Endothelial cell of umbilical vein (primary cell): Measurements from ENCODE around the gene MPST. TPM values are rescaled to one million over a fixed set of nuclear protein-coding genes. Genes with fewer than 3 reads are reported as not detected.
"Not testable (repeated sequence)": the region's sequence is repeated elsewhere in the genome, so short reads cannot be mapped to it uniquely, and the experiment has no call there.

ENCODE experiments used
- BruUV-seq: library from RNA; stranded (reverse); fragments of 400-500 nt; replicated peaks from 2 replicates; lab custom pipeline; 2021; lab: Mats Ljungman, UMichigan
- CTCF ChIA-PET: fragments of 300-600, 350-600 bp; sonication (Branson Sonifier 250); formaldehyde crosslinking; loops from one replicate; lab custom pipeline; 2021; ENCODE audit warnings: antibody characterized with exemption, inconsistent platforms; lab: Charles Lee
- POLR2A ChIA-PET: fragments of 300-600, 350-600 bp; sonication (Branson Sonifier 250); formaldehyde crosslinking; loops from one replicate; lab custom pipeline; 2021; ENCODE audit warnings: antibody characterized with exemption, inconsistent platforms; lab: Charles Lee
- DNase-seq: peaks from one replicate; pipeline ENCODE4 v3.0.0-alpha.2; 2011; ENCODE audit warnings: low read depth, low spot score
- FAIRE-seq: peaks from 2 replicates; lab custom pipeline; 2011; peaks lifted over from hg19 to GRCh38; lab: Jason Lieb, UNC
- H2AFZ ChIP-seq: 2 replicates; pipeline ENCODE4 v1.6.0; 2012; ENCODE audit warnings: low read depth, low read length, control low read depth, inconsistent platforms
- H3K27ac ChIP-seq: 2 replicates; pipeline ENCODE4 v1.5.1; 2011; ENCODE audit warnings: low read depth, mild to moderate bottlenecking, control low read depth, low read length, moderate library complexity; ENCODE audit not compliant: insufficient read depth
- H3K27me3 ChIP-seq, 2 experiments: 2 replicates each; pipeline versions ENCODE4 v1.6.0 to v1.6.1; 2011; ENCODE audit warnings: low read length in 2 of 2, mixed read lengths in 1 of 2; ENCODE audit not compliant: control insufficient read depth in 2 of 2, insufficient read depth in 2 of 2
- H3K36me3 ChIP-seq, 2 experiments: 2 replicates in 1 of 2; 3 replicates in 1 of 2; pipeline ENCODE4 v1.5.1; 2011; ENCODE audit warnings: low read length in 2 of 2, mild to moderate bottlenecking in 1 of 2, moderate library complexity in 1 of 2; ENCODE audit not compliant: control insufficient read depth in 2 of 2, insufficient read depth in 2 of 2; ENCODE audit errors: extremely low read depth in 1 of 2
- H3K4me1 ChIP-seq: 3 replicates; pipeline ENCODE4 v1.5.1; 2011; ENCODE audit warnings: mild to moderate bottlenecking, low read length; ENCODE audit not compliant: control insufficient read depth, insufficient read depth; ENCODE audit errors: extremely low read depth
- H3K4me2 ChIP-seq: 2 replicates; pipeline ENCODE4 v1.6.1; 2011; ENCODE audit warnings: low read length, control low read depth, mixed read lengths; ENCODE audit not compliant: insufficient read depth
- H3K4me3 ChIP-seq, 3 experiments: fragments of 200-600 bp in 1 of 3; sonication (generic), shearing (Covaris generic) in 1 of 3; replicated peaks in 1 of 3; 2 replicates each; pipeline ENCODE4 v1.5.1; 2011 to 2016; ENCODE audit warnings: control low read depth in 3 of 3, low read length in 3 of 3, mild to moderate bottlenecking in 2 of 3, inconsistent platforms in 1 of 3, low read depth in 1 of 3, moderate library complexity in 1 of 3; ENCODE audit not compliant: insufficient read depth in 1 of 3
- H3K79me2 ChIP-seq: 2 replicates; pipeline ENCODE4 v1.6.0; 2012; ENCODE audit warnings: low read length, inconsistent platforms; ENCODE audit not compliant: control insufficient read depth, insufficient read depth
- H3K9ac ChIP-seq: replicated peaks from 2 replicates; pipeline ENCODE3; 2011; ENCODE audit warnings: low read length, control low read depth; ENCODE audit not compliant: insufficient read depth; ENCODE audit errors: extremely low read depth
- H3K9me1 ChIP-seq: replicated peaks from 3 replicates; pipeline ENCODE4 v1.6.0; 2011; ENCODE audit warnings: mild to moderate bottlenecking, low read length; ENCODE audit not compliant: control insufficient read depth, insufficient read depth; ENCODE audit errors: extremely low read depth
- H3K9me3 ChIP-seq: replicated peaks from 2 replicates; pipeline ENCODE4 v1.5.1; 2012; ENCODE audit warnings: low read length, inconsistent platforms; ENCODE audit not compliant: control insufficient read depth, insufficient read depth
- H4K20me1 ChIP-seq: replicated peaks from 2 replicates; pipeline ENCODE3; 2011; ENCODE audit warnings: mild to moderate bottlenecking, low read length; ENCODE audit not compliant: control insufficient read depth, insufficient read depth; ENCODE audit errors: extremely low read depth
- EZH2 ChIP-seq: IDR thresholded peaks from 2 replicates; pipeline ENCODE4 v1.6.1; 2012; ENCODE audit warnings: borderline replicate concordance, low read depth, mild to moderate bottlenecking, moderate library complexity, low read length, inconsistent platforms; ENCODE audit not compliant: severe bottlenecking
- FOS ChIP-seq: IDR thresholded peaks from 2 replicates; pipeline ENCODE4 v1.6.1; 2011; ENCODE audit warnings: mild to moderate bottlenecking, low read length, moderate library complexity, borderline replicate concordance; ENCODE audit not compliant: insufficient read depth
- GATA2 ChIP-seq: IDR thresholded peaks from 2 replicates; pipeline ENCODE4 v1.7.0; 2011; ENCODE audit warnings: low read depth, mild to moderate bottlenecking, moderate library complexity, mixed read lengths, low read length; ENCODE audit not compliant: insufficient read length, insufficient read depth
- JUN ChIP-seq: IDR thresholded peaks from 2 replicates; pipeline ENCODE4 v1.6.1; 2011; ENCODE audit warnings: borderline replicate concordance, low read depth; ENCODE audit not compliant: insufficient read length, insufficient read depth
- MYC ChIP-seq: IDR thresholded peaks from one replicate; pipeline ENCODE4 v1.6.1; 2011; ENCODE audit warnings: mild to moderate bottlenecking, low read depth, low read length
- POLR2A ChIP-seq: IDR thresholded peaks from 2 replicates; pipeline ENCODE4 v1.6.1; 2012; ENCODE audit warnings: low read depth, mild to moderate bottlenecking, control low read depth, low read length
- POLR2AphosphoS5 ChIP-seq: IDR thresholded peaks from 2 replicates; pipeline ENCODE4 v1.6.1; 2012; ENCODE audit warnings: low read depth, mild to moderate bottlenecking, control low read depth, low read length, moderate library complexity; ENCODE audit not compliant: insufficient read depth
- dilution Hi-C: fragments of 300-500 bp; cut with MboI; formaldehyde crosslinking; loops from one replicate; pipeline ENCODE4 v1.15.0; 2019; ENCODE audit warnings: low sequenced_read_pairs; ENCODE audit not compliant: extremely low pct_ligation_motif_present
- intact Hi-C: fragments of 100-400 bp; cut with micrococcal nuclease; formaldehyde crosslinking; loops from one replicate; pipeline ENCODE4 v1.10.0; 2022
- polyA plus RNA-seq, 4 experiments: library from polyadenylated mRNA; depleted of rRNA in 3 of 4; stranded (reverse) in 3 of 4; unstranded in 1 of 4; fragments of >200 nt; gene quantifications; 2 replicates each; pipeline versions ENCODE4 v1.2.1 to v1.2.3, GENCODE V29; 2011 to 2012; ENCODE audit warnings: missing spikeins in 1 of 4
- total RNA-seq: library from RNA; stranded (reverse); gene quantifications from 2 replicates; pipeline ENCODE4 v1.2.3, GENCODE V29; 2021
- TF ChIP-seq, protein P1 (sequence below): IDR thresholded peaks from 2 replicates; pipeline ENCODE4 v1.6.1; 2011; ENCODE audit not compliant: insufficient read depth, insufficient read length
- TF ChIP-seq, protein P2 (sequence below), 2 donors: IDR thresholded peaks; 1 replicate in 1 of 2; 2 replicates in 1 of 2; pipeline ENCODE4 v1.5.1; 2011; ENCODE audit warnings: low read length in 2 of 2, mild to moderate bottlenecking in 2 of 2, moderate library complexity in 2 of 2, control low read depth in 1 of 2, inconsistent platforms in 1 of 2, low read depth in 1 of 2; ENCODE audit not compliant: insufficient read depth in 1 of 2; ENCODE audit errors: extremely low read depth in 1 of 2

MPST gene
- total and polyA plus RNA-seq, 2 donors (not counting 3 experiments of a cell fraction or from before 2014, with no cell fraction given) = 93.2 to 124 TPM

DNA sequence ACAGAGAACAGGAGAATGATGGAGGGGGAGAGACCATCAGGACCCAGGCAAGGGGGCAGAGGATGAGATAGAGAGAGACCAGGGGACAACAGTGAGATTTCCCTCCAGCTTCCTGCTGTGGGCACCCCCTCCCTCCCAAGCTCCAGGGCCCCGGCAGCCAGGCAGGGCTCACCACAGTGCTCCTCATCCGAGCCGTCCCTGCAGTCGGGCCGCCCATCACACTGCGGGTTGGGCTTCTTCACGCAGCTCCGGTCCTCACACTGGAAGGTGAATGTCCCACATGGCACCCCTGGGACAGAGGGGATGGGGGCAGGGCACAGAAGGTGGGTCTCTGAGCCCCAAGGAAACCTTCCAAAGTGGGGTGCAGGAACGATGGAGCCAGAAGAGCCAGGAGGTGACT, 51.2 kb downstream of the MPST start:
- H3K4me3 ChIP-seq = no peak overlapping the region
- ChIA-PET CTCF (interaction anchor here (1.4 kb wide), 1 partner anchor 19 kb away, joined by 3 read pairs; no protein-coding TSS in a partner anchor), POLR2A (no interaction called here)
- dilution Hi-C loops = no loop called here
- H3K4me2 ChIP-seq = no peak overlapping the region
- no peak overlapping the region for H3K27ac ChIP-seq
- DNase-seq (no peak), FAIRE-seq (no peak)
- H3K9me1 ChIP-seq = no peaks in the 10 kb centered on the region
- no peak overlapping the region for H3K9ac ChIP-seq
- no peak for TF ChIP-seq MYC
- no peak for TF ChIP-seq JUN
- no peak for TF ChIP-seq GATA2
- no peak for TF ChIP-seq FOS
- TF ChIP-seq, protein P1, sequence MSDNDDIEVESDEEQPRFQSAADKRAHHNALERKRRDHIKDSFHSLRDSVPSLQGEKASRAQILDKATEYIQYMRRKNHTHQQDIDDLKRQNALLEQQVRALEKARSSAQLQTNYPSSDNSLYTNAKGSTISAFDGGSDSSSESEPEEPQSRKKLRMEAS = no peak
- TF ChIP-seq, protein P2, sequence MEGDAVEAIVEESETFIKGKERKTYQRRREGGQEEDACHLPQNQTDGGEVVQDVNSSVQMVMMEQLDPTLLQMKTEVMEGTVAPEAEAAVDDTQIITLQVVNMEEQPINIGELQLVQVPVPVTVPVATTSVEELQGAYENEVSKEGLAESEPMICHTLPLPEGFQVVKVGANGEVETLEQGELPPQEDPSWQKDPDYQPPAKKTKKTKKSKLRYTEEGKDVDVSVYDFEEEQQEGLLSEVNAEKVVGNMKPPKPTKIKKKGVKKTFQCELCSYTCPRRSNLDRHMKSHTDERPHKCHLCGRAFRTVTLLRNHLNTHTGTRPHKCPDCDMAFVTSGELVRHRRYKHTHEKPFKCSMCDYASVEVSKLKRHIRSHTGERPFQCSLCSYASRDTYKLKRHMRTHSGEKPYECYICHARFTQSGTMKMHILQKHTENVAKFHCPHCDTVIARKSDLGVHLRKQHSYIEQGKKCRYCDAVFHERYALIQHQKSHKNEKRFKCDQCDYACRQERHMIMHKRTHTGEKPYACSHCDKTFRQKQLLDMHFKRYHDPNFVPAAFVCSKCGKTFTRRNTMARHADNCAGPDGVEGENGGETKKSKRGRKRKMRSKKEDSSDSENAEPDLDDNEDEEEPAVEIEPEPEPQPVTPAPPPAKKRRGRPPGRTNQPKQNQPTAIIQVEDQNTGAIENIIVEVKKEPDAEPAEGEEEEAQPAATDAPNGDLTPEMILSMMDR (IDR thresholded peaks at IDR 0.05; ENCODE audit: extremely low read depth in 1 of 2, insufficient read depth in 1 of 2, low read depth in 1 of 2, low read length in 2 of 2) = no peak
- no peak for TF ChIP-seq POLR2AphosphoS5
- no peak for TF ChIP-seq EZH2
- no peak for TF ChIP-seq POLR2A
- H3K27me3 ChIP-seq = peaks cover 14 to 15% of the 10 kb centered on the region in 2 experiments
- no peaks in the 10 kb centered on the region for H3K79me2 ChIP-seq
- intact Hi-C loops = no loop called here
- no peak overlapping the region for H2AFZ ChIP-seq
- no TSS peak for BruUV-seq
- H3K36me3 ChIP-seq = no peaks in the 10 kb centered on the region
- no peaks in the 10 kb centered on the region for H3K4me1 ChIP-seq
- no peaks in the 10 kb centered on the region for H4K20me1 ChIP-seq
- no peaks in the 10 kb centered on the region for H3K9me3 ChIP-seq

- H2AFZ ChIP-seq, H3K4me2 ChIP-seq, H3K4me1 ChIP-seq, POLR2A ChIA-PET, dilution Hi-C loops, BruUV-seq, H3K9ac ChIP-seq, H3K9me3 ChIP-seq, intact Hi-C loops, FAIRE-seq, H3K36me3 ChIP-seq, DNase-seq, H3K9me1 ChIP-seq, CTCF ChIA-PET, H4K20me1 ChIP-seq, H3K27ac ChIP-seq, H3K4me3 ChIP-seq, H3K79me2 ChIP-seq: not testable (repeated sequence)
- H3K27me3 ChIP-seq = peaks cover 15 to 17% of the 10 kb centered on the region in 2 experiments
These were observed 52.5 kb downstream of the MPST start for GRCh38 chr22:37071850-37072592.
